Measurements from ENCODE around the gene COPS2. TPM values are rescaled to one million over a fixed set of nuclear protein-coding genes. Genes with fewer than 3 reads are reported as not detected.

The COPS2 gene
- total and polyA plus RNA-seq, 10 donors: 21.0 to 58.4 (median 47.3) TPM

DNA sequence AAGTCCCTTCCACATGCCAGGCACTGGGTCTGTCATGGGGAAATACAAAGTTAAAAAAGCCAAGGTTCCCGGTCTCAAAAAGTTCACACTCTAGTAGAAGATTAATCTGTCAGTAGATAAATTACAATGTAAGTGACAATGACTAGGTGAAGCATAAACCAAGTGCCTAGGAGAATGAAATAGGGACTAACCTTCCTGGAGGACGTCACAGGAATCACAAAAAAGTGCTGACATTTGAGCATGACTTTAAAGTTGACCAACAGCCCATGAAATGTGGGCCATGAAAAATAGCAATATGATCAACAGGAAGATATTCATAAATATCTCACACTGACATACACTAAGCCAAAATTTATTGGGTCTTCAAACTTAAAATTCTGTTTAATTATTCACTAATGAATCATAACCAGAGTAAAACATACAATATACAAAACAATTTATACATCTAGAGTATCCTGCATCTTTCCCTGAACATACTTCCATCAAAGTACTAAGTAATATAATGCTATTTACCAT lies 20.0 kb downstream of the COPS2 start:
- Histone ChIP-seq H3K4me1 (no peaks in the 10 kb centered on the region), H3K4me3 (no peak overlapping the region), H3K27ac (no peak overlapping the region), H3K27me3 (replicated peaks in 1 of 7) (no peaks in the 10 kb centered on the region), H3K9me3 (no peaks in the 10 kb centered on the region), H3K36me3 (peaks cover 2 to 100% (median 80%) of the 10 kb centered on the region in 6 donors)
- WGBS, 5 donors: 66 to 78% (median 70%) methylated on average over 2 of the region's 2 CpGs
- TF ChIP-seq POLR2A (IDR thresholded peaks at IDR 0.05) (no peak), POLR2AphosphoS5 (IDR thresholded peaks at IDR 0.05) (no peak)
- TF ChIP-seq, protein P1, sequence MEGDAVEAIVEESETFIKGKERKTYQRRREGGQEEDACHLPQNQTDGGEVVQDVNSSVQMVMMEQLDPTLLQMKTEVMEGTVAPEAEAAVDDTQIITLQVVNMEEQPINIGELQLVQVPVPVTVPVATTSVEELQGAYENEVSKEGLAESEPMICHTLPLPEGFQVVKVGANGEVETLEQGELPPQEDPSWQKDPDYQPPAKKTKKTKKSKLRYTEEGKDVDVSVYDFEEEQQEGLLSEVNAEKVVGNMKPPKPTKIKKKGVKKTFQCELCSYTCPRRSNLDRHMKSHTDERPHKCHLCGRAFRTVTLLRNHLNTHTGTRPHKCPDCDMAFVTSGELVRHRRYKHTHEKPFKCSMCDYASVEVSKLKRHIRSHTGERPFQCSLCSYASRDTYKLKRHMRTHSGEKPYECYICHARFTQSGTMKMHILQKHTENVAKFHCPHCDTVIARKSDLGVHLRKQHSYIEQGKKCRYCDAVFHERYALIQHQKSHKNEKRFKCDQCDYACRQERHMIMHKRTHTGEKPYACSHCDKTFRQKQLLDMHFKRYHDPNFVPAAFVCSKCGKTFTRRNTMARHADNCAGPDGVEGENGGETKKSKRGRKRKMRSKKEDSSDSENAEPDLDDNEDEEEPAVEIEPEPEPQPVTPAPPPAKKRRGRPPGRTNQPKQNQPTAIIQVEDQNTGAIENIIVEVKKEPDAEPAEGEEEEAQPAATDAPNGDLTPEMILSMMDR (IDR thresholded peaks at IDR 0.05 in 8 of 11, conservative IDR thresholded peaks at IDR 0.05 in 3 of 11): no peak
- no peak for DNase-seq
- intact Hi-C loops (cut with DNase I; ENCODE audit: low total_unique reads): no loop called here

DNA sequence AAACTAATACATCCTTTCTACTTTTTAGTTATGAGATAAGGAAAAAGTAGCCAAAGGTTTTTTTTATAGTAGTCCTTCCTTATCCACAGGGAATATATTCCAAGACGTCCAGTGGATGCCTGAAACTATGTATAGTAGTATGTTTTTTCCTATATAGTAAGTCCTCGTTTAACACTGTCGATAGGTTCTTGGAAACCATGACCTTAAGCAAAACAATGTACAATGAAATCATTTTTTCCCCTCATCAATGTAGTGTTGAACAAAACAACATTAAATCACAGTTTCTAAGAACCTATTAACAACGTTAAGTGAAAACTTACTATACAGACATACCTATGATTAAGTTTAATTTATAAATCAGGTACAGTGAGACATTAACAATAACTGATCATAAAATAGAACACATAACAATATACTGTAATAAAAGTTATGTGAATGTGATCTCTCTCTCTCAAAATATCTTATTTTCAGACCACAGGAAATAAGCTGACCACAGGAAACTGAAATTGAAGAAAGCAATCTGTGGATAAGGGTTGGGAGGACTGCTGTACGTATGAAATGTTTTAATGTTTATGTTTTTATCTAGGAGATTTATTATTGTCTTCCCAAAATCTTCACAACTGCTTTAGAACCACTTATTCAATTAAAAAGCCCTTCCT lies 20.6 kb downstream of the COPS2 start:
- TF ChIP-seq POLR2AphosphoS5 (IDR thresholded peaks at IDR 0.05) (no peak), POLR2A (IDR thresholded peaks at IDR 0.05) (no peak)
- TF ChIP-seq, protein P1 (IDR thresholded peaks at IDR 0.05 in 8 of 11, conservative IDR thresholded peaks at IDR 0.05 in 3 of 11): no peak
- WGBS, 5 donors: 71 to 76% (median 75%) methylated on average over 5 of the region's 5 CpGs
- no peak for DNase-seq
- H3K9me3 ChIP-seq: no peaks in the 10 kb centered on the region
- H3K4me3 ChIP-seq: no peak overlapping the region
- no peaks in the 10 kb centered on the region for H3K27me3 ChIP-seq (replicated peaks in 1 of 7)
- no peak overlapping the region for H3K27ac ChIP-seq
- H3K4me1 ChIP-seq: no peaks in the 10 kb centered on the region
- H3K36me3 ChIP-seq: peaks cover 2 to 100% (median 79%) of the 10 kb centered on the region in 6 donors
- intact Hi-C loops (cut with DNase I; ENCODE audit: low total_unique reads): no loop called here

DNA sequence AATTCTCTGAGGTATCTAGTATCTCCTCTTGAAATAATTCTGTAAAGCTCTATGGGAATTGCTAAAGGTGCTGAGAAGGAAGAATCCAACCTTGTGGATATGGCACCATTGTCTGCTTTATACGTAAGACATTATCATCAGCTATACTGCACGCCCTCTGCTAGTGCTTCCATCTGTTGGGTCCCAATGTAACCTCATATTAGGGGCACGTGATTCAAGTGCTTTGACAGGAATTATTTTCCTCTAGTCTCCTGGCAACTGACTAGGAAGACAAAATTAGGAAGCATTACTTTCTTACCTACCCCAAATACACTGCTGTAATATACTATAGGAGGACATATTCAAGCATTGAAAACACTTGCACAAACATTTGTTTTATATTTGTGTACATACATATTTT lies 24.0 kb downstream of the COPS2 start:
- Histone ChIP-seq H3K36me3 (peaks cover 6 to 100% (median 81%) of the 10 kb centered on the region in 6 donors), H3K4me1 (no peaks in the 10 kb centered on the region), H3K27ac (no peak overlapping the region), H3K4me3 (no peak overlapping the region), H3K27me3 (replicated peaks in 1 of 7) (no peaks in the 10 kb centered on the region), H3K9me3 (no peaks in the 10 kb centered on the region)
- 86 to 95% (median 91%) methylated on average over 3 of the region's 3 CpGs for WGBS, 5 donors
- intact Hi-C loops (cut with DNase I; ENCODE audit: low total_unique reads): no loop called here
- TF ChIP-seq, protein P1 (IDR thresholded peaks at IDR 0.05 in 8 of 11, conservative IDR thresholded peaks at IDR 0.05 in 3 of 11): no peak
- no peak for DNase-seq

DNA sequence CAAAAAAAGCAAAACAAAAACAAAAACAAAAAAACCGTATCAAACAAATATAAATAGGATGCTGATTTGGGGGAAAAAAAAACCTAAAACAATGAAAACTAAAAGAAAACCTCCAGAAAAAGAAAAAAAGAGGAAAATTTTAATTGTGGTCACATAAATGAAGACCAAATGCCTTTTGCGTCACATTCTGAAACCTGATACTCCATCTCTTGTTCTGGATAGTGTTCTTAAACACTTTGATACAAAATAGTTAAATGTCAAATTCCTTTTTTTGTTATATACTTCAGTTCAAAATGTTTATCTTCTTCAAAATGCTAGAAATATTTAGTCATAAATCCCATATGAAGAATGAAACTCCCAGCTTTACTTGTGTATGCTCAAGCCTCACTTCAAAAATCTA lies 31.0 kb downstream of the COPS2 start:
- H3K4me3 ChIP-seq: no peak overlapping the region
- intact Hi-C loops (cut with DNase I; ENCODE audit: low total_unique reads): no loop called here
- H3K27ac ChIP-seq: no peak overlapping the region
- H3K4me1 ChIP-seq: no peaks in the 10 kb centered on the region
- peaks cover 4 to 62% (median 35%) of the 10 kb centered on the region in 6 donors for H3K36me3 ChIP-seq
- H3K9me3 ChIP-seq: no peaks in the 10 kb centered on the region
- WGBS, 5 donors: 68 to 95% (median 73%) methylated on average over 2 of the region's 2 CpGs
- H3K27me3 ChIP-seq (replicated peaks in 1 of 7): no peaks in the 10 kb centered on the region
- TF ChIP-seq POLR2AphosphoS5 (IDR thresholded peaks at IDR 0.05): no peak
- TF ChIP-seq, protein P1 (IDR thresholded peaks at IDR 0.05 in 8 of 11, conservative IDR thresholded peaks at IDR 0.05 in 3 of 11): no peak
- TF ChIP-seq POLR2A (IDR thresholded peaks at IDR 0.05): no peak
- DNase-seq: no peak

Data from spleen (tissue), 11 donors.